ENCODE measurements around the gene DOK7.

Gene DOK7

DNA sequence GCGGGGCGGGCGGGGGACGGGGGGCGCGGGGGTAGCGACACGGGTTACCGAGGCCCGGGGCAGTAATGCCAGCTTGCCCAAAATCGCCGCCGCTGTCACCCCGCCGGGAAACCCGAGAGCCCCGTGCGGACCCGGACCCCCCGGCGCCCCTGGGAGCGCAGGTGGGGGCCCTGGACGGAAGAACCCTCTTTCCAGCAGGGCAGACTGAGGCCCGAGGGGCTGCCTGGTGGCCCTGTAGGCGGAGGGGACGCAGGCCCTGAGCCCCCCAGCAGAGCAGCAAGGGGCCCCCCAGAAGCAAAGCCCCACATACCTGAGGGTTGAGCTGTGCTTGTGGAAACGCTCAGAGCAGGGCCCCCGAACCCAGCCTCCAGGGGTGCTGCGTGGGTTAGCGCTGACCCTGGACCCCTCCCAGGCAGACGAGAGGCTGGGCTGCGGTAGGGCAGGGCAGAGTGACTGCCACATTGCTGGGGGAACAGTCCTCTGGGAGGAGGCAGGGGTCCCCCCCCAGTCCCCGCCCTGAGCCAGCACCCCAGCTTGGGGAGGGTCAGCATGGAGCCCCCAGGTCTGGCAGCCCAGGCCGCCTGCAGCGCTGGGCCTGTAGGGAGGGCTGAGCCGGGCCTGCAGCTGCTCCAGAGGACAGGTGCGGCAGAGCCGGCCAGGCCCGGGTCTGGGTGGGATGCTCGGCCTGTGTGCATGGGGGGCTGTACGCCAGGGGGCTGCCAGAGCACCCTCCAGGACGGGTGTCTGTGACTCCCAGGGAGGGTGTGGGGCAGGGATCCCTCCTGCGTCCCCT lies 646 bp downstream of the DOK7 start:
- Histone ChIP-seq H3K4me3 (ENCODE audit: low read depth in 1 of 2, low read length in 2 of 2) (no peak overlapping the region), H3K27ac (ENCODE audit: low read length) (no peak overlapping the region), H3K4me1 (ENCODE audit: insufficient read depth, low read length) (no peaks in the 10 kb centered on the region), H4K20me1 (ENCODE audit: insufficient read depth, low read length) (no peaks in the 10 kb centered on the region; the same call in 1 of the 2 replicates), H3K9ac (ENCODE audit: low read depth, low read length) (no peak overlapping the region), H3K79me2 (ENCODE audit: insufficient read depth, low read length) (no peaks in the 10 kb centered on the region), H3K36me3 (ENCODE audit: insufficient read depth, low read length) (no peaks in the 10 kb centered on the region), H2AFZ (ENCODE audit: low read depth, low read length) (no peak overlapping the region), H3K4me2 (ENCODE audit: insufficient read depth, low read length) (no peak overlapping the region), H3K27me3 (ENCODE audit: insufficient read depth, low read length, poor library complexity) (no peaks in the 10 kb centered on the region), H3K9me3 (ENCODE audit: insufficient read depth, low read length, severe bottlenecking) (no peaks in the 10 kb centered on the region)
- TF ChIP-seq, protein P1, sequence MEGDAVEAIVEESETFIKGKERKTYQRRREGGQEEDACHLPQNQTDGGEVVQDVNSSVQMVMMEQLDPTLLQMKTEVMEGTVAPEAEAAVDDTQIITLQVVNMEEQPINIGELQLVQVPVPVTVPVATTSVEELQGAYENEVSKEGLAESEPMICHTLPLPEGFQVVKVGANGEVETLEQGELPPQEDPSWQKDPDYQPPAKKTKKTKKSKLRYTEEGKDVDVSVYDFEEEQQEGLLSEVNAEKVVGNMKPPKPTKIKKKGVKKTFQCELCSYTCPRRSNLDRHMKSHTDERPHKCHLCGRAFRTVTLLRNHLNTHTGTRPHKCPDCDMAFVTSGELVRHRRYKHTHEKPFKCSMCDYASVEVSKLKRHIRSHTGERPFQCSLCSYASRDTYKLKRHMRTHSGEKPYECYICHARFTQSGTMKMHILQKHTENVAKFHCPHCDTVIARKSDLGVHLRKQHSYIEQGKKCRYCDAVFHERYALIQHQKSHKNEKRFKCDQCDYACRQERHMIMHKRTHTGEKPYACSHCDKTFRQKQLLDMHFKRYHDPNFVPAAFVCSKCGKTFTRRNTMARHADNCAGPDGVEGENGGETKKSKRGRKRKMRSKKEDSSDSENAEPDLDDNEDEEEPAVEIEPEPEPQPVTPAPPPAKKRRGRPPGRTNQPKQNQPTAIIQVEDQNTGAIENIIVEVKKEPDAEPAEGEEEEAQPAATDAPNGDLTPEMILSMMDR (IDR thresholded peaks at IDR 0.05; ENCODE audit: borderline replicate concordance, extremely low read depth, low read length, poor library complexity, severe bottlenecking): no peak
- no peak for TF ChIP-seq EZH2 (IDR thresholded peaks at IDR 0.05; ENCODE audit: borderline replicate concordance, low read depth, low read length, severe bottlenecking)
- ATAC-seq (ENCODE audit: insufficient read depth, low read depth) (no peak), DNase-seq (no peak)

DNA sequence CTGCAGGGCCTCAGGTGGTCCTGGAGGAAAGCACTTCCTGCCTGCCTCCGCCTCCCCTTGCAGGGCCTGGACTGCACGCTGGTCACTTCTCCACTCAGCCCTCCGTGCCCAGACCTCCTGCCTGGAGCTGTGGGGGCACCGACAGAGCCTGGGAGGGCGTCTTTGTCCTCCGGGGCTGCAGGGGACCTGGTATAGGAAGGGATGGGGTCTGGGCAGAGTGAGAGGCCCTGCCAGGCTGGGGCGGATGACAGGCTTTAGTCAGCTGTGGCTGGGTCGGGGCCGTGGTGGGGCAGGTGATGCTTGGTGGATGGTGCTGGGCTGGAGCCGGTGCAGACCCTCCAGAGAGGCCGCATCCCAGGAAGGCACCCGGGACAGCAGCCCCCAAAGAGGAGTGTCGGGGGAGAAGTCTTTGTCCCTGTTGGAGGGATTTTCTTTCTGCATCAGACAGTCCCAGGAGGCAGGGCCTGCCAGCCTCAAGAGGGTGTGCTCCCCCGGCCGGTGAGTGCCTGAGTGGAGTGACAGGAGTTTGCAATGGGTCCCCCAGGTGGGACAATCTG lies 1.3 kb downstream of the DOK7 start:
- Histone ChIP-seq H3K79me2 (ENCODE audit: insufficient read depth, low read length) (no peaks in the 10 kb centered on the region), H3K4me2 (ENCODE audit: insufficient read depth, low read length) (no peak overlapping the region), H3K4me3 (ENCODE audit: low read depth in 1 of 2, low read length in 2 of 2) (no peak overlapping the region), H3K27me3 (ENCODE audit: insufficient read depth, low read length, poor library complexity) (no peaks in the 10 kb centered on the region), H3K27ac (ENCODE audit: low read length) (no peak overlapping the region), H3K36me3 (ENCODE audit: insufficient read depth, low read length) (no peaks in the 10 kb centered on the region), H3K4me1 (ENCODE audit: insufficient read depth, low read length) (no peaks in the 10 kb centered on the region), H2AFZ (ENCODE audit: low read depth, low read length) (no peak overlapping the region), H3K9ac (ENCODE audit: low read depth, low read length) (no peak overlapping the region), H3K9me3 (ENCODE audit: insufficient read depth, low read length, severe bottlenecking) (no peaks in the 10 kb centered on the region), H4K20me1 (ENCODE audit: insufficient read depth, low read length) (no peaks in the 10 kb centered on the region; the same call in 1 of the 2 replicates)
- ATAC-seq (ENCODE audit: insufficient read depth, low read depth) (no peak), DNase-seq (no peak)
- TF ChIP-seq EZH2 (IDR thresholded peaks at IDR 0.05; ENCODE audit: borderline replicate concordance, low read depth, low read length, severe bottlenecking): no peak
- TF ChIP-seq, protein P1 (IDR thresholded peaks at IDR 0.05; ENCODE audit: borderline replicate concordance, extremely low read depth, low read length, poor library complexity, severe bottlenecking): no peak

DNA sequence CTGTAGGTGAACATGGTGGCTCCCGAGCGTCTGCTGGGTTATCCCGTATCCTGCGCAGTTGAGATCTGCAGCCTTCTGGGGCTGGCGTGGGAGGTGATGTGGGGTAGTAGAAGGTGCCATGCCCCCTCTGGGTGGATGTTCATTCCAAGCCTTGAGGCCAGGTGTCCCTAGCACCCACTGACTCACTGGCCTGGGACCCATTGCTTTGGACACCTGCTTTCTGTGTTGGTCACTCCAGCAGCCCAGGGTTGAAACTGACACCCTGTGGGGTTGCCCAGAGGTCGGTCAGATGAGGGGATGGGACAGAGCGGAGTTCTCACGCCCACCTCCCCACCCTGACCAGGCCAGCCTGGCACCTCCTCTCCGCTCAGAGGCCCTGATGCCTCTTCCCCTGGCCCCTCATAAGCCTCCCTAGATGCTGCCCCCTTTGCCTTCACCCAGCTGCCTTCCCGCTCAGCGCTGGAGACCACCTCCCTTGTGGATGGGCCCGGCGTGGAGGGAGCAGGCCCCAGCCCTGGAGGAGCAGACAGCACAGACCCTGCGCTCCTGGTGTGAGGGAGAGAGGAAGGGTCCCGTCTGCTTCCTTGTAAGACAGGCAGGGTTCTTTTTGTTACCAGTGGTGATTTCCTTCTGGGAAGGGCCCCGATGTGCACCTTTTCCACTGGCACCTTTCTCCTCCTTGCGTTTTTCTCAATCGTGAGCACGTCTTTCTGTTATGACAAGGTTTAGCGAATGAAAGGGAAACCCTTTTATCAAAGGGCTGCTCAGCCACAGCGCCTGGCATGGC lies 2.0 kb downstream of the DOK7 start:
- Histone ChIP-seq H3K9me3 (ENCODE audit: insufficient read depth, low read length, severe bottlenecking) (no peaks in the 10 kb centered on the region), H3K27me3 (ENCODE audit: insufficient read depth, low read length, poor library complexity) (no peaks in the 10 kb centered on the region), H3K79me2 (ENCODE audit: insufficient read depth, low read length) (no peaks in the 10 kb centered on the region), H3K9ac (ENCODE audit: low read depth, low read length) (no peak overlapping the region), H2AFZ (ENCODE audit: low read depth, low read length) (no peak overlapping the region), H3K4me3 (ENCODE audit: low read depth in 1 of 2, low read length in 2 of 2) (no peak overlapping the region), H3K36me3 (ENCODE audit: insufficient read depth, low read length) (no peaks in the 10 kb centered on the region), H3K27ac (ENCODE audit: low read length) (no peak overlapping the region), H3K4me1 (ENCODE audit: insufficient read depth, low read length) (no peaks in the 10 kb centered on the region), H3K4me2 (ENCODE audit: insufficient read depth, low read length) (no peak overlapping the region), H4K20me1 (ENCODE audit: insufficient read depth, low read length) (no peaks in the 10 kb centered on the region; the same call in 1 of the 2 replicates)
- TF ChIP-seq, protein P1 (IDR thresholded peaks at IDR 0.05; ENCODE audit: borderline replicate concordance, extremely low read depth, low read length, poor library complexity, severe bottlenecking): no peak
- DNase-seq (no peak), ATAC-seq (ENCODE audit: insufficient read depth, low read depth) (no peak)
